ENCODE data around the gene SLC16A6.

DNA sequence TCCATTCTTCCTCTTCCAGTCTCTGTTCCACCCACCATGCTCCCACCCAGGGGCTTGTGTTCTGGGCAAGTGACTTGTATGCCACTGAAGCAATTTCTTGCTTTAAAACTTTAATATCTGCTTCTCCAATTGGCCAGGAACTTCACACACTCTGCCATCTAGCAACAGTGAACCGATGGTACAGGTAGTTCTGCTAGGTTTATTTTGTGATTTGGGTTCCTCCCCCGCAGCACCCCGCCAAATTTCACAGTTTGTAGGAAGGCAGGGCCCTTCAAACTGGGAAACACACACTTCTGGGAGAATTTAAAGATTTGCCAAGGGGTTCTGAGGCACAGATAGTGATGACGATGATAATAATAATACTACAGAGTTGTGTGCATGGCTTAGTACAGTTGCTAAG is 3.7 kb upstream of the SLC16A6 start:
- TF ChIP-seq, protein P1, sequence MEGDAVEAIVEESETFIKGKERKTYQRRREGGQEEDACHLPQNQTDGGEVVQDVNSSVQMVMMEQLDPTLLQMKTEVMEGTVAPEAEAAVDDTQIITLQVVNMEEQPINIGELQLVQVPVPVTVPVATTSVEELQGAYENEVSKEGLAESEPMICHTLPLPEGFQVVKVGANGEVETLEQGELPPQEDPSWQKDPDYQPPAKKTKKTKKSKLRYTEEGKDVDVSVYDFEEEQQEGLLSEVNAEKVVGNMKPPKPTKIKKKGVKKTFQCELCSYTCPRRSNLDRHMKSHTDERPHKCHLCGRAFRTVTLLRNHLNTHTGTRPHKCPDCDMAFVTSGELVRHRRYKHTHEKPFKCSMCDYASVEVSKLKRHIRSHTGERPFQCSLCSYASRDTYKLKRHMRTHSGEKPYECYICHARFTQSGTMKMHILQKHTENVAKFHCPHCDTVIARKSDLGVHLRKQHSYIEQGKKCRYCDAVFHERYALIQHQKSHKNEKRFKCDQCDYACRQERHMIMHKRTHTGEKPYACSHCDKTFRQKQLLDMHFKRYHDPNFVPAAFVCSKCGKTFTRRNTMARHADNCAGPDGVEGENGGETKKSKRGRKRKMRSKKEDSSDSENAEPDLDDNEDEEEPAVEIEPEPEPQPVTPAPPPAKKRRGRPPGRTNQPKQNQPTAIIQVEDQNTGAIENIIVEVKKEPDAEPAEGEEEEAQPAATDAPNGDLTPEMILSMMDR (IDR thresholded peaks at IDR 0.05): no peak
- TF ChIP-seq POLR2A (IDR thresholded peaks at IDR 0.05): no peak

Measured in adrenal gland (tissue), 5 donors.